ENCODE data around the gene ZNF80. TPM values are rescaled to one million over a fixed set of nuclear protein-coding genes. Genes with fewer than 3 reads are reported as not detected.

Gene ZNF80
- total and polyA plus RNA-seq, 4 donors, result 0.05 TPM; not detected in 3

GRCh38 chr3:114213292-114213626, 24.1 kb downstream of the ZNF80 start:
- ATAC-seq (ENCODE audit: insufficient read depth, low FRiP score) (no peak), DNase-seq (peak in 1 of 3 donors; percentile 76)
- no peak for TF ChIP-seq CTCF (IDR thresholded peaks at IDR 0.05; ENCODE audit: control extremely low read depth, extremely low read depth)
- Histone ChIP-seq H3K9me3 (ENCODE audit: control insufficient read depth in 4 of 4, insufficient read depth in 3 of 4, low read length in 3 of 4) (no peaks in the 10 kb centered on the region), H3K4me1 (ENCODE audit: control insufficient read depth in 5 of 5, insufficient read depth in 5 of 5, low read length in 5 of 5) (peaks cover 0 to 15% (median 7%) of the 10 kb centered on the region in 5 donors), H3K27ac (ENCODE audit: low read depth in 1 of 2, low read length in 1 of 2) (no peak overlapping the region), H3K27me3 (ENCODE audit: control insufficient read depth in 3 of 3, insufficient read depth in 3 of 3, low read length in 2 of 3) (no peaks in the 10 kb centered on the region), H3K36me3 (ENCODE audit: control insufficient read depth in 4 of 4, insufficient read depth in 4 of 4, low read length in 4 of 4) (no peaks in the 10 kb centered on the region), H3K9ac (ENCODE audit: insufficient read depth in 1 of 2, low read length in 2 of 2) (no peak overlapping the region), H3K4me3 (no peak overlapping the region)
- WGBS, 2 donors, result 23 to 28% methylated on average over 4 of the region's 4 CpGs

DNA sequence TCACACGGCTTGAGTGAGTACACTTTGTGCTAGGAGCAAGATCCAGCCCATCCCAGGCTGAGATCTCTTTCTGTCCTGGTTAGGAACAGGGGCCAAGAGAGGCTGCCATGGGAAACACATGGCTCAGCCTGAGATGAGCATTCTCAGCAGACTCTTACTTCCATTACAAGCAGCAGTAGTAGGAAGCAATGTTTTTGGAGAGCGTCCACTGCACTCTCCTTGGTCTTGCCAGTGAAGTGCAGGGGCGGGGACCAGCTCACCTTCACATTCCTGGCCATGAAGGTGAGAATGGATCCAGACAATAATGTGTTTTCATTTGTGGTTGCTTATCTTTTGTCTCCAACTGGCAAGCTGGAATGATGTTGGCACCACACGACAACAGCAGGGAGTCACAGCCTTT, 24.7 kb downstream of the ZNF80 start:
- WGBS, 2 donors, result 83 to 85% methylated on average over 4 of the region's 4 CpGs
- no peak overlapping the region for H3K27ac ChIP-seq (ENCODE audit: low read depth in 1 of 2, low read length in 1 of 2)

DNA sequence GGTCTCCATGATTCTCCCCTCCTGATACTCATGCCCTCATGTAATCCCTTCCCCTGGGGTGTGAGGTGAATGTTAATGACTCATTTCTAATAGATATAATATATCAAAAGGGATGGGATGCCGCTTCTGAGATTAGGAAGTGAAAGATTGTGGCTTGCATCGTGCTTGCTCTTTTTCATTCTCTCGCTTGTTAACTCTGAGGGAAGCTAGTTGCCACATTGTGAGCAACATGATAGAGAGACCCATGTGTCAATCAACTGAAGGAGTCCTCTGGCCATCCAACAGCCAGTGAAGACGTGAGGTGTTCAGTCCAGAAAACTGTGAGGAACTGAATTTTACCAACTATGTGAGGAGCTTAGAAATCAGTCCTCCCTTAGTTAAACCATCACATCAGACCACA, 29.6 kb downstream of the ZNF80 start:
- WGBS, 2 donors, result 69 to 79% methylated on average over 4 of the region's 4 CpGs
- no peak for TF ChIP-seq CTCF (IDR thresholded peaks at IDR 0.05; ENCODE audit: control extremely low read depth, extremely low read depth)
- H3K4me1 ChIP-seq (ENCODE audit: control insufficient read depth in 5 of 5, insufficient read depth in 5 of 5, low read length in 5 of 5), result peaks cover 0 to 3% (median under 1%) of the 10 kb centered on the region in 5 donors
- no peak overlapping the region for H3K4me3 ChIP-seq
- H3K9me3 ChIP-seq (ENCODE audit: control insufficient read depth in 4 of 4, insufficient read depth in 3 of 4, low read length in 3 of 4), result no peaks in the 10 kb centered on the region
- no peak overlapping the region for H3K27ac ChIP-seq (ENCODE audit: low read depth in 1 of 2, low read length in 1 of 2)
- no peaks in the 10 kb centered on the region for H3K36me3 ChIP-seq (ENCODE audit: control insufficient read depth in 4 of 4, insufficient read depth in 4 of 4, low read length in 4 of 4)
- DNase-seq (no peak), ATAC-seq (ENCODE audit: insufficient read depth, low FRiP score) (no peak)
- no peak overlapping the region for H3K9ac ChIP-seq (ENCODE audit: insufficient read depth in 1 of 2, low read length in 2 of 2)
- peaks cover 0 to 4% (median 0%) of the 10 kb centered on the region in 3 donors for H3K27me3 ChIP-seq (ENCODE audit: control insufficient read depth in 3 of 3, insufficient read depth in 3 of 3, low read length in 2 of 3)

More for the DNA sequence above, 24.7 kb downstream of the ZNF80 start:
- Histone ChIP-seq H3K9me3 (ENCODE audit: control insufficient read depth in 4 of 4, insufficient read depth in 3 of 4, low read length in 3 of 4) (no peaks in the 10 kb centered on the region), H3K27me3 (ENCODE audit: control insufficient read depth in 3 of 3, insufficient read depth in 3 of 3, low read length in 2 of 3) (peaks cover 0 to 2% (median 0%) of the 10 kb centered on the region in 3 donors), H3K4me3 (no peak overlapping the region), H3K9ac (ENCODE audit: insufficient read depth in 1 of 2, low read length in 2 of 2) (no peak overlapping the region), H3K4me1 (ENCODE audit: control insufficient read depth in 5 of 5, insufficient read depth in 5 of 5, low read length in 5 of 5) (peaks cover 0 to 15% (median 7%) of the 10 kb centered on the region in 5 donors), H3K36me3 (ENCODE audit: control insufficient read depth in 4 of 4, insufficient read depth in 4 of 4, low read length in 4 of 4) (no peaks in the 10 kb centered on the region)
- TF ChIP-seq CTCF (IDR thresholded peaks at IDR 0.05; ENCODE audit: control extremely low read depth, extremely low read depth), result no peak
- DNase-seq (no peak), ATAC-seq (ENCODE audit: insufficient read depth, low FRiP score) (no peak)

DNA sequence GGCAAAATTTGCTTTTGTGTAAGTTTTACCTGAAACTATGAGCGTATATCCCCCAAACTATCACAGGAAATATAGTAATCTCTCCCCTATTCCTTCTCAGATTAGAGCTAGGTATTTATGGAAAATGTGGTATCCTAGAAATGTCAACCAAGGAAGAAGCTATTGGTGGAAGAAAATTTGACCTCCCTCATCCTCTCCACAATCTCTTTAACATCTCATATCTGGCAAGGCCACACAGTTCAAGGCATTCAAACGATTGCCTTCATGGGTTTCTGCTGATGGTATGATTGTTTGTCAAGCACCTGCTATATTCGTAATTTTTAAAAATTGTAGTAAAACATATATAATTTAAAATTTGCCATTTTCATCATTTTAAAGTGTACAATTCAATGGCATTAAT, 31.0 kb downstream of the ZNF80 start:
- Histone ChIP-seq H3K4me3 (no peak overlapping the region), H3K4me1 (ENCODE audit: control insufficient read depth in 5 of 5, insufficient read depth in 5 of 5, low read length in 5 of 5) (no peaks in the 10 kb centered on the region), H3K9ac (ENCODE audit: insufficient read depth in 1 of 2, low read length in 2 of 2) (no peak overlapping the region), H3K9me3 (ENCODE audit: control insufficient read depth in 4 of 4, insufficient read depth in 3 of 4, low read length in 3 of 4) (no peaks in the 10 kb centered on the region), H3K36me3 (ENCODE audit: control insufficient read depth in 4 of 4, insufficient read depth in 4 of 4, low read length in 4 of 4) (no peaks in the 10 kb centered on the region), H3K27me3 (ENCODE audit: control insufficient read depth in 3 of 3, insufficient read depth in 3 of 3, low read length in 2 of 3) (peaks cover 0 to 4% (median 0%) of the 10 kb centered on the region in 3 donors), H3K27ac (ENCODE audit: low read depth in 1 of 2, low read length in 1 of 2) (no peak overlapping the region)
- ATAC-seq (ENCODE audit: insufficient read depth, low FRiP score) (no peak), DNase-seq (no peak)
- 82 to 92% methylated on average over 3 of the region's 3 CpGs for WGBS, 2 donors
- TF ChIP-seq CTCF (IDR thresholded peaks at IDR 0.05; ENCODE audit: control extremely low read depth, extremely low read depth), result no peak
